Measurements from ENCODE around the gene ZBTB7B. TPM values are rescaled to one million over a fixed set of nuclear protein-coding genes. Genes with fewer than 3 reads are reported as not detected.
A peak's percentile ranks its signal among the peaks of the same experiment; 100 is the strongest.

The ZBTB7B gene
- total and polyA plus RNA-seq, 7 experiments from 2014 or later, result 3.0 to 139 (median 57.2) TPM

GRCh38 chr1:155061381-155062150 is 59.0 kb downstream of the ZBTB7B start:
- ChIA-PET CTCF (interaction anchor here (0.6 to 13.9 kb wide), 17 partner anchors 9 to 502 kb away, joined by 3 to 138 read pairs (median 3); partner anchors contain the start of genes ADAM15, EFNA3, FLAD1 and PBXIP1), POLR2A (interaction anchor here (0.6 to 7.8 kb wide), 5 partner anchors 9 to 956 kb away, joined by 3 to 51 read pairs (median 4); no protein-coding TSS in a partner anchor)
- H3K4me1 Mint-ChIP-seq, result peaks cover 21 to 39% (median 35%) of the 10 kb centered on the region in 7 donors
- Histone ChIP-seq H3K36me3 (ENCODE audit: control insufficient read depth in 2 of 3, insufficient read depth in 3 of 3, low read length in 3 of 3) (peaks cover 0 to 5% (median 0%) of the 10 kb centered on the region in 3 experiments), H3K4me3 (ENCODE audit: low read length) (no peak overlapping the region), H3K4me1 (ENCODE audit: control insufficient read depth in 2 of 2, insufficient read depth in 2 of 2, low read length in 2 of 2) (peaks cover 20 to 21% of the 10 kb centered on the region in 2 donors), H3K27ac (ENCODE audit: low read depth, low read length) (no peak overlapping the region), H3K9me3 (ENCODE audit: control insufficient read depth in 2 of 3, low read length in 3 of 3) (no peaks in the 10 kb centered on the region), H3K27me3 (ENCODE audit: control insufficient read depth in 2 of 2, insufficient read depth in 2 of 2, low read length in 2 of 2) (no peaks in the 10 kb centered on the region)
- peaks cover 0 to 6% (median 0%) of the 10 kb centered on the region in 5 donors for H3K36me3 Mint-ChIP-seq
- H3K27me3 Mint-ChIP-seq, result no peaks in the 10 kb centered on the region
- ATAC-seq (peak; percentile 74), DNase-seq (peak; percentile 81 to 97 (median 87))
- no peaks in the 10 kb centered on the region for H3K9me3 Mint-ChIP-seq
- H3K27ac Mint-ChIP-seq, result peak overlapping the region in 1 of 9 donors; percentile 25
- intact Hi-C loops (cut with micrococcal nuclease), result loop anchor here (1.0 to 10.0 kb wide), 17 partner anchors 9 to 737 kb away; partner anchors contain the start of genes ADAR (in 1 of the 2), AQP10 (in 1 of the 2), ATP8B2 (in 1 of the 2) and CKS1B (in 1 of the 2)
- H3K4me3 Mint-ChIP-seq, result peak overlapping the region; percentile 34 to 80 (median 54)

GRCh38 chr1:155062151-155062686 is 59.6 kb downstream of the ZBTB7B start:
- ATAC-seq, result no peak
- intact Hi-C loops (cut with micrococcal nuclease), result loop anchor here (1.0 to 10.0 kb wide), 9 partner anchors 17 to 737 kb away; partner anchors contain the start of genes ADAR (in 1 of the 2), AQP10 (in 1 of the 2), ATP8B2 (in 1 of the 2) and PBXIP1 (in 1 of the 2)
- Mint-ChIP-seq H3K27me3 (no peaks in the 10 kb centered on the region), H3K36me3 (peaks cover 0 to 6% (median 0%) of the 10 kb centered on the region in 5 donors), H3K4me3 (peak overlapping the region in 8 of 10 donors; percentile 16 to 96 (median 90)), H3K9me3 (no peaks in the 10 kb centered on the region), H3K27ac (peak overlapping the region in 4 of 9 donors; percentile 14 to 83 (median 68)), H3K4me1 (peaks cover 21 to 42% (median 39%) of the 10 kb centered on the region in 7 donors)
- Histone ChIP-seq H3K4me1 (ENCODE audit: control insufficient read depth in 2 of 2, insufficient read depth in 2 of 2, low read length in 2 of 2) (peaks cover 20 to 21% of the 10 kb centered on the region in 2 donors), H3K9me3 (ENCODE audit: control insufficient read depth in 2 of 3, low read length in 3 of 3) (no peaks in the 10 kb centered on the region), H3K36me3 (ENCODE audit: control insufficient read depth in 2 of 3, insufficient read depth in 3 of 3, low read length in 3 of 3) (peaks cover 0 to 12% (median 0%) of the 10 kb centered on the region in 3 experiments), H3K4me3 (ENCODE audit: low read length) (peak overlapping the region; percentile 76), H3K27ac (ENCODE audit: low read depth, low read length) (no peak overlapping the region), H3K27me3 (ENCODE audit: control insufficient read depth in 2 of 2, insufficient read depth in 2 of 2, low read length in 2 of 2) (no peaks in the 10 kb centered on the region)
- ChIA-PET POLR2A (interaction anchor here (1.1 to 7.8 kb wide), 3 partner anchors 11 to 22 kb away, joined by 4 to 51 read pairs (median 7); partner anchors contain the start of gene ADAM15), CTCF (interaction anchor here (0.7 to 13.9 kb wide), 14 partner anchors 9 to 502 kb away, joined by 3 to 138 read pairs (median 4); partner anchors contain the start of genes ADAM15, EFNA3, PMVK and PYGO2)
- DNase-seq, result no peak

- intact Hi-C loops (cut with micrococcal nuclease), result loop anchor here (1.0 to 10.0 kb wide), 14 partner anchors 8 to 738 kb away; partner anchors contain the start of genes ZBTB7B (in 2 of the 2), ADAR (in 1 of the 2), AQP10 (in 1 of the 2) and ATP8B2 (in 1 of the 2)
Observed at GRCh38 chr1:155062702-155063411, 60.3 kb downstream of the ZBTB7B start.

DNA sequence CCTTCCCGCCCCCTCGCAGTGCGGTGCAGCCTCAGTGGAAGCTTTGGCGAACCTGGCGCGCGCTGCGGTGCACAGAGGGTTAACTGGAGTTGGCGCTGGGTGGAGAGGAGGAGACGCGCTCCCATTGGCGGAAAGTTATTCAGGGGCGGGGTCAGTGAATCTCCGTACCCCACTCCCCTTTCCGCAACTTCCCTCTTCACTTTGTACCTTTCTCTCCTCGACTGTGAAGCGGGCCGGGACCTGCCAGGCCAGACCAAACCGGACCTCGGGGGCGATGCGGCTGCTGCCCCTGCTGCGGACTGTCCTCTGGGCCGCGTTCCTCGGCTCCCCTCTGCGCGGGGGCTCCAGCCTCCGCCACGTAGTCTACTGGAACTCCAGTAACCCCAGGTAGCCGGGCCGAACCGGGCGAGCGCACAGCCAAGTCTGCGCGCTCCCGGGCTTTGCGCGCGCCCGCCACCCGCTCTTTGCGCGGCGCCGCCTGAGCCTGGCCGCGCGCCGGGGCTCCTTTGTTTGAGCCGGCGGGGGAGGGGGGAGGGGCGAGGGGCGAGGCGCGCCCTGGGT is 61.0 kb downstream of the ZBTB7B start, which contains the start of gene EFNA4:
TSS of gene EFNA4 (plus strand) at position 191 of the 561 bp plus-strand sequence. CDS start at position 275, 84 bp downstream.
- H3K36me3 ChIP-seq (ENCODE audit: control insufficient read depth in 2 of 3, insufficient read depth in 3 of 3, low read length in 3 of 3), result peaks cover 0 to 14% (median 0%) of the 10 kb centered on the region in 3 experiments
- peak within 1 kb of the TSS; percentile 69 for H3K27ac ChIP-seq (ENCODE audit: low read depth, low read length)
- H3K4me3 ChIP-seq (ENCODE audit: low read length), result peak within 1 kb of the TSS; percentile 76
- Mint-ChIP-seq H3K4me3 (peak within 1 kb of the TSS; percentile 85 to 99 (median 95)), H3K27me3 (no peaks in the 10 kb centered on the region), H3K4me1 (peaks cover 21 to 42% (median 39%) of the 10 kb centered on the region in 7 donors), H3K9me3 (no peaks in the 10 kb centered on the region), H3K36me3 (peaks cover 0 to 10% (median 0%) of the 10 kb centered on the region in 5 donors), H3K27ac (peak within 1 kb of the TSS; percentile 17 to 96 (median 83))
- DNase-seq (peak; percentile 62 to 87 (median 86)), ATAC-seq (peak; percentile 93)
- H3K9me3 ChIP-seq (ENCODE audit: control insufficient read depth in 2 of 3, low read length in 3 of 3), result no peaks in the 10 kb centered on the region
- CTCF ChIA-PET, result interaction anchor here (0.6 to 13.9 kb wide), 13 partner anchors 10 to 109 kb away, joined by 3 to 138 read pairs (median 5); partner anchors contain the start of genes ADAM15, EFNA3, KRTCAP2 and PYGO2
- peaks cover 20 to 21% of the 10 kb centered on the region in 2 donors for H3K4me1 ChIP-seq (ENCODE audit: control insufficient read depth in 2 of 2, insufficient read depth in 2 of 2, low read length in 2 of 2)
- H3K27me3 ChIP-seq (ENCODE audit: control insufficient read depth in 2 of 2, insufficient read depth in 2 of 2, low read length in 2 of 2), result no peaks in the 10 kb centered on the region
- POLR2A ChIA-PET, result interaction anchor here (0.7 to 7.8 kb wide), 10 partner anchors 8 to 83 kb away, joined by 3 to 51 read pairs (median 4); partner anchors contain the start of gene EFNA3
- intact Hi-C loops (cut with micrococcal nuclease), result loop anchor here (1.0 to 10.0 kb wide), 13 partner anchors 8 to 739 kb away; partner anchors contain the start of genes ZBTB7B (in 2 of the 2), ADAR (in 1 of the 2), AQP10 (in 1 of the 2) and ATP8B2 (in 1 of the 2)

More at GRCh38 chr1:155062702-155063411, 60.3 kb downstream of the ZBTB7B start:
- Histone ChIP-seq H3K36me3 (ENCODE audit: control insufficient read depth in 2 of 3, insufficient read depth in 3 of 3, low read length in 3 of 3) (peaks cover 0 to 14% (median 0%) of the 10 kb centered on the region in 3 experiments), H3K4me1 (ENCODE audit: control insufficient read depth in 2 of 2, insufficient read depth in 2 of 2, low read length in 2 of 2) (peaks cover 20 to 21% of the 10 kb centered on the region in 2 donors), H3K9me3 (ENCODE audit: control insufficient read depth in 2 of 3, low read length in 3 of 3) (no peaks in the 10 kb centered on the region), H3K27ac (ENCODE audit: low read depth, low read length) (no peak overlapping the region), H3K4me3 (ENCODE audit: low read length) (peak overlapping the region; percentile 76), H3K27me3 (ENCODE audit: control insufficient read depth in 2 of 2, insufficient read depth in 2 of 2, low read length in 2 of 2) (no peaks in the 10 kb centered on the region)
- no peaks in the 10 kb centered on the region for H3K9me3 Mint-ChIP-seq
- no peaks in the 10 kb centered on the region for H3K27me3 Mint-ChIP-seq
- DNase-seq, result peak in 8 of 9 donors; percentile 58 to 80 (median 65)
- peaks cover 0 to 8% (median 0%) of the 10 kb centered on the region in 5 donors for H3K36me3 Mint-ChIP-seq
- peak overlapping the region in 8 of 9 donors; percentile 17 to 86 (median 76) for H3K27ac Mint-ChIP-seq
- POLR2A ChIA-PET, result interaction anchor here (0.7 to 7.8 kb wide), 11 partner anchors 8 to 127 kb away, joined by 3 to 51 read pairs (median 4); partner anchors contain the start of genes ADAM15, EFNA3 and PMVK
- CTCF ChIA-PET, result interaction anchor here (0.6 to 13.9 kb wide), 12 partner anchors 9 to 164 kb away, joined by 3 to 138 read pairs (median 6); partner anchors contain the start of genes ADAM15, EFNA3, KRTCAP2 and PYGO2
- peaks cover 21 to 42% (median 39%) of the 10 kb centered on the region in 7 donors for H3K4me1 Mint-ChIP-seq
- ATAC-seq, result peak; percentile 38
- peak overlapping the region; percentile 84 to 98 (median 94) for H3K4me3 Mint-ChIP-seq

Measured in naive thymus-derived CD4-positive, alpha-beta T cell (primary cell).